Measurements from ENCODE around the gene RNF187. TPM values are rescaled to one million over a fixed set of nuclear protein-coding genes. Genes with fewer than 3 reads are reported as not detected.

The RNF187 gene
- total and polyA plus RNA-seq, 10 of the 15 experiments (the other 5 are each of a cell fraction or from before 2014, with no cell fraction given): 2.6 to 116 (median 29.5) TPM

DNA sequence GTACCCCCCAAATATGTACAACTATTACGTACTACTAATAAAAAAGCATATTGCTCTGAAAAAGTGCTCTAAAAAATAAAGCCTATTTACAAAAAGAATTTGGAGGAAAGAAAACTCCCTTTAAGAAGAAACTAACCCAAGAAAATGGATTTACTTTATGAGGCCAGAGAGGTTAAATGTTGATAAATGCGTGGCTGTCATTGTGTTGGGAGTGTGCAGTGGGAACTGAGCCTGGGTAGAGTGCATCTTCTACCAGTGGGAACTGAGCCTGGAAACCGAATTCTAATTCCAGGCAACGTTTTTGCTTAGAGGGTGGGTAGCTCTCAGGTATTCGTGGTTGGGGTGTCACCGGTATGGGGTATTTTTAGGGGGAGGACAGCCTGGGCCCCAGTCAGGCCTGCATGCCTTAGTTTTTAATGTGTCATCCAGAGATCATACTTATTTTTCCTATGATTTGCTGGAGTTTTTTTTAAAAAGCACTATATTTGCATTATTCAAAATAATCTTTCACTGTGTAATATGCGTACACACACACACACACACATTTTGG is 24.1 kb upstream of the RNF187 start (continued):
- TF ChIP-seq TCF3 (IDR thresholded peaks at IDR 0.05; ENCODE audit: borderline replicate concordance, insufficient read depth, low read depth, low read length) (no peak), LARP7 (IDR thresholded peaks at IDR 0.05) (no peak), SREBF1 (IDR thresholded peaks at IDR 0.05; ENCODE audit: low read length) (no peak), JUNB (IDR thresholded peaks at IDR 0.05) (no peak), SMAD5 (IDR thresholded peaks at IDR 0.05; ENCODE audit: low read depth) (no peak), KLF5 (IDR thresholded peaks at IDR 0.05; ENCODE audit: partially characterized antibody) (no peak), PBX3 (IDR thresholded peaks at IDR 0.05; ENCODE audit: insufficient replicate concordance, low read depth, low read length) (no peak), MTA3 (IDR thresholded peaks at IDR 0.05; ENCODE audit: borderline replicate concordance, low read length) (no peak)

- Histone ChIP-seq H2AFZ (ENCODE audit: control insufficient read depth, low read depth, low read length) (peak overlapping the region; percentile 40), H3K4me3 (peak overlapping the region; percentile 68), H3K4me2 (ENCODE audit: control insufficient read depth, insufficient read depth) (peak overlapping the region; percentile 86), H4K20me1 (ENCODE audit: control insufficient read depth, insufficient read depth) (no peaks in the 10 kb centered on the region), H3K4me1 (ENCODE audit: control insufficient read depth, insufficient read depth, low read length) (no peaks in the 10 kb centered on the region), H3K36me3 (ENCODE audit: control insufficient read depth in 2 of 2, insufficient read depth in 2 of 2, low read length in 1 of 2) (no peaks in the 10 kb centered on the region), H3K79me2 (ENCODE audit: control insufficient read depth, insufficient read depth, low read length) (peaks cover 5% of the 10 kb centered on the region; the same call in 1 of the 2 replicates), H3K27ac (ENCODE audit: control insufficient read depth, insufficient read depth) (peak overlapping the region; percentile 36; the same call in 1 of the 2 replicates), H3K27me3 (replicated peaks in 1 of 2; ENCODE audit: control insufficient read depth in 2 of 2, insufficient read depth in 2 of 2, low read length in 1 of 2) (no peaks in the 10 kb centered on the region; a peak in 2 of 4 replicates), H3K9me3 (replicated peaks; ENCODE audit: control insufficient read depth, insufficient read depth, low read length) (no peaks in the 10 kb centered on the region), H3K9ac (ENCODE audit: control insufficient read depth, insufficient read depth, low read length) (peak overlapping the region; percentile 43)
- in situ Hi-C loops (cut with MboI) (no loop called here), intact Hi-C loops (cut with micrococcal nuclease; ENCODE audit: unreplicated experiment) (no loop called here)
- 1% methylated on average over 56 of the region's 56 CpGs for WGBS (ENCODE audit: insufficient coverage, insufficient replicate concordance, low lambda C conversion rate, missing lambda C conversion rate)
- ChIA-PET POLR2A (no interaction called here), SMC1A (ENCODE audit: uncharacterized antibody, unreplicated experiment) (no interaction called here), CTCF (interaction anchor here (0.9 kb wide), 1 partner anchor 19 kb away, joined by 3 read pairs; no protein-coding TSS in a partner anchor), RAD21 (ENCODE audit: unreplicated experiment) (no interaction called here)
- BruUV-seq (replicated peaks): no TSS peak
- ATAC-seq: peak; percentile 73
- FAIRE-seq: peak; percentile 75
- DNase-seq (ENCODE audit: low read depth, low spot score): no peak
- TF ChIP-seq, protein P1, sequence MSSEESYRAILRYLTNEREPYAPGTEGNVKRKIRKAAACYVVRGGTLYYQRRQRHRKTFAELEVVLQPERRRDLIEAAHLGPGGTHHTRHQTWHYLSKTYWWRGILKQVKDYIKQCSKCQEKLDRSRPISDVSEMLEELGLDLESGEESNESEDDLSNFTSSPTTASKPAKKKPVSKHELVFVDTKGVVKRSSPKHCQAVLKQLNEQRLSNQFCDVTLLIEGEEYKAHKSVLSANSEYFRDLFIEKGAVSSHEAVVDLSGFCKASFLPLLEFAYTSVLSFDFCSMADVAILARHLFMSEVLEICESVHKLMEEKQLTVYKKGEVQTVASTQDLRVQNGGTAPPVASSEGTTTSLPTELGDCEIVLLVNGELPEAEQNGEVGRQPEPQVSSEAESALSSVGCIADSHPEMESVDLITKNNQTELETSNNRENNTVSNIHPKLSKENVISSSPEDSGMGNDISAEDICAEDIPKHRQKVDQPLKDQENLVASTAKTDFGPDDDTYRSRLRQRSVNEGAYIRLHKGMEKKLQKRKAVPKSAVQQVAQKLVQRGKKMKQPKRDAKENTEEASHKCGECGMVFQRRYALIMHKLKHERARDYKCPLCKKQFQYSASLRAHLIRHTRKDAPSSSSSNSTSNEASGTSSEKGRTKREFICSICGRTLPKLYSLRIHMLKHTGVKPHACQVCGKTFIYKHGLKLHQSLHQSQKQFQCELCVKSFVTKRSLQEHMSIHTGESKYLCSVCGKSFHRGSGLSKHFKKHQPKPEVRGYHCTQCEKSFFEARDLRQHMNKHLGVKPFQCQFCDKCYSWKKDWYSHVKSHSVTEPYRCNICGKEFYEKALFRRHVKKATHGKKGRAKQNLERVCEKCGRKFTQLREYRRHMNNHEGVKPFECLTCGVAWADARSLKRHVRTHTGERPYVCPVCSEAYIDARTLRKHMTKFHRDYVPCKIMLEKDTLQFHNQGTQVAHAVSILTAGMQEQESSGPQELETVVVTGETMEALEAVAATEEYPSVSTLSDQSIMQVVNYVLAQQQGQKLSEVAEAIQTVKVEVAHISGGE (CRISPR knock-in tag; IDR thresholded peaks at IDR 0.05): no peak
- no peak for TF ChIP-seq WRNIP1 (IDR thresholded peaks at IDR 0.05; ENCODE audit: borderline replicate concordance, low read depth, low read length)
- no peak for TF ChIP-seq RAD21 (IDR thresholded peaks at IDR 0.05; ENCODE audit: insufficient read depth, low read depth, low read length)
- no peak for TF ChIP-seq ZNF687 (IDR thresholded peaks at IDR 0.05)
- peak; percentile 71 for TF ChIP-seq POLR2A (IDR thresholded peaks at IDR 0.05; ENCODE audit: low read depth, low read length)
Observed at GRCh38 chr1:228463559-228464455, 23.4 kb upstream of the RNF187 start.
